Liver (tissue), 9 donors: ENCODE measurements around the gene PTPA. TPM values are rescaled to one million over a fixed set of nuclear protein-coding genes. Genes with fewer than 3 reads are reported as not detected.

Experiments
- DNase-seq: peaks from one replicate; pipeline ENCODE4 v3.0.0-alpha.2; 2017; ENCODE audit warnings: low spot score
- H3K27ac ChIP-seq, 2 donors: one replicate each; pipeline ENCODE4 v1.7.0; 2013; ENCODE audit warnings: inconsistent platforms in 2 of 2, low read length in 2 of 2, control low read depth in 1 of 2, low read depth in 1 of 2, mild to moderate bottlenecking in 1 of 2
- H3K27me3 ChIP-seq, 4 donors: one replicate each; pipeline versions ENCODE4 v1.6.1 to v1.7.0; 2013; ENCODE audit warnings: low read length in 3 of 4, inconsistent platforms in 1 of 4, mild to moderate bottlenecking in 1 of 4, moderate library complexity in 1 of 4; ENCODE audit not compliant: control insufficient read depth in 4 of 4, insufficient read depth in 4 of 4
- H3K36me3 ChIP-seq, 4 donors: one replicate each; pipeline versions ENCODE4 v1.6.1 to v1.7.0; 2013; ENCODE audit warnings: low read length in 3 of 4, mild to moderate bottlenecking in 3 of 4, low read depth in 1 of 4, moderate library complexity in 1 of 4; ENCODE audit not compliant: control insufficient read depth in 4 of 4, insufficient read depth in 3 of 4
- H3K4me1 ChIP-seq, 4 donors: one replicate each; pipeline versions ENCODE4 v1.6.1 to v1.7.0; 2013; ENCODE audit warnings: low read length in 3 of 4, mild to moderate bottlenecking in 3 of 4, moderate library complexity in 1 of 4; ENCODE audit not compliant: control insufficient read depth in 4 of 4, insufficient read depth in 4 of 4
- H3K4me3 ChIP-seq, 3 donors: one replicate each; pipeline versions ENCODE4 v1.6.1 to v1.7.0; 2013; ENCODE audit warnings: low read length in 3 of 3, control low read depth in 1 of 3, low read depth in 1 of 3, mild to moderate bottlenecking in 1 of 3
- H3K9ac ChIP-seq, 2 donors: one replicate each; pipeline ENCODE4 v1.7.0; 2013; ENCODE audit warnings: low read length in 2 of 2, mild to moderate bottlenecking in 2 of 2, moderate library complexity in 2 of 2, control low read depth in 1 of 2, low read depth in 1 of 2
- H3K9me3 ChIP-seq, 4 donors: one replicate each; pipeline versions ENCODE4 v1.6.1 to v1.7.0; 2013; ENCODE audit warnings: low read length in 3 of 4; ENCODE audit not compliant: control insufficient read depth in 4 of 4
- EGR1 ChIP-seq, 2 donors: IDR thresholded peaks; 2 replicates each; pipeline ENCODE4 v1.6.1; 2016 to 2018; ENCODE audit warnings: antibody characterized with exemption in 2 of 2, low read depth in 2 of 2
- FOXA2 ChIP-seq: IDR thresholded peaks from 2 replicates; pipeline ENCODE4 v1.6.1; 2016; ENCODE audit warnings: antibody characterized with exemption
- GABPA ChIP-seq, 2 donors: IDR thresholded peaks in 1 of 2; conservative IDR thresholded peaks in 1 of 2; 2 replicates each; pipeline ENCODE4 v1.6.1; 2016; ENCODE audit warnings: antibody characterized with exemption in 2 of 2, mild to moderate bottlenecking in 1 of 2, moderate library complexity in 1 of 2
- HNF4A ChIP-seq, 2 donors: conservative IDR thresholded peaks; 2 replicates each; pipeline ENCODE4 v1.6.1; 2016; ENCODE audit warnings: antibody characterized with exemption in 2 of 2, mild to moderate bottlenecking in 2 of 2
- HNF4G ChIP-seq: IDR thresholded peaks from 2 replicates; pipeline ENCODE4 v1.6.1; 2016; ENCODE audit warnings: antibody characterized with exemption
- JUND ChIP-seq, 2 donors: IDR thresholded peaks; 2 replicates each; pipeline ENCODE4 v1.6.1; 2016; ENCODE audit warnings: antibody characterized with exemption in 2 of 2
- NR2F2 ChIP-seq: IDR thresholded peaks from 2 replicates; pipeline ENCODE4 v1.6.1; 2016; ENCODE audit warnings: antibody characterized with exemption
- RXRA ChIP-seq, 2 donors: IDR thresholded peaks; 2 replicates each; pipeline ENCODE4 v1.6.1; 2017 to 2018; ENCODE audit warnings: antibody characterized with exemption in 2 of 2, mild to moderate bottlenecking in 1 of 2
- SP1 ChIP-seq: IDR thresholded peaks from 2 replicates; pipeline ENCODE4 v1.6.1; 2018; ENCODE audit warnings: antibody characterized with exemption, mild to moderate bottlenecking
- TAF1 ChIP-seq: conservative IDR thresholded peaks from 2 replicates; pipeline ENCODE4 v1.6.1; 2016; ENCODE audit warnings: antibody characterized with exemption, mild to moderate bottlenecking
- YY1 ChIP-seq: IDR thresholded peaks from 2 replicates; pipeline ENCODE4 v1.6.1; 2016; ENCODE audit warnings: antibody characterized with exemption, mild to moderate bottlenecking
- WGBS: extraction: QIAGEN DNeasy Blood & Tissue Kit; methylation state at CpG from one replicate; pipeline ENCODE4 v1.1.7; 2013; 5-methylcytosine and 5-hydroxymethylcytosine counted together
- polyA plus RNA-seq, 2 donors: library from polyadenylated mRNA; stranded (reverse) in 1 of 2; unstranded in 1 of 2; fragments of 200-250 nt in 1 of 2; fragments of >200 nt in 1 of 2; fragmentation: Nextera tagmentation in 1 of 2; extraction: Ambion mirVana in 1 of 2; gene quantifications; one replicate each; pipeline versions ENCODE4 v1.2.1 to v1.2.3, GENCODE V29; 2013 to 2015
- total RNA-seq, 2 donors: library from RNA; depleted of rRNA; stranded (reverse); fragments of >200 nt; gene quantifications; one replicate each; pipeline ENCODE4 v1.2.3, GENCODE V29; 2014
- TF ChIP-seq, protein P1 (sequence below): fragments of 150-350 bp; IDR thresholded peaks from 2 replicates; pipeline ENCODE4 v1.5.1; 2017; ENCODE audit warnings: improper control_type of control experiment, low read depth, low read length; ENCODE audit not compliant: missing input control
- TF ChIP-seq, protein P2 (sequence below): IDR thresholded peaks from 2 replicates; pipeline ENCODE4 v1.6.1; 2016; ENCODE audit warnings: antibody characterized with exemption, mild to moderate bottlenecking
- TF ChIP-seq, protein P3 (sequence below): IDR thresholded peaks from 2 replicates; pipeline ENCODE4 v1.6.1; 2016; ENCODE audit warnings: antibody characterized with exemption
- TF ChIP-seq, protein P4 (sequence below): IDR thresholded peaks from 2 replicates; pipeline ENCODE4 v1.6.1; 2016; ENCODE audit warnings: antibody characterized with exemption
- donor health status: healthy.
- donor health status: healthy.
- donor health status: healthy.
- donor health status: healthy.
- donor health status: healthy.

The PTPA gene
- total RNA-seq (10 to 100 TPM; 27.6 to 42.6 TPM), polyA plus RNA-seq (10 to 100 TPM; 34.1 to 66.0 TPM)

DNA sequence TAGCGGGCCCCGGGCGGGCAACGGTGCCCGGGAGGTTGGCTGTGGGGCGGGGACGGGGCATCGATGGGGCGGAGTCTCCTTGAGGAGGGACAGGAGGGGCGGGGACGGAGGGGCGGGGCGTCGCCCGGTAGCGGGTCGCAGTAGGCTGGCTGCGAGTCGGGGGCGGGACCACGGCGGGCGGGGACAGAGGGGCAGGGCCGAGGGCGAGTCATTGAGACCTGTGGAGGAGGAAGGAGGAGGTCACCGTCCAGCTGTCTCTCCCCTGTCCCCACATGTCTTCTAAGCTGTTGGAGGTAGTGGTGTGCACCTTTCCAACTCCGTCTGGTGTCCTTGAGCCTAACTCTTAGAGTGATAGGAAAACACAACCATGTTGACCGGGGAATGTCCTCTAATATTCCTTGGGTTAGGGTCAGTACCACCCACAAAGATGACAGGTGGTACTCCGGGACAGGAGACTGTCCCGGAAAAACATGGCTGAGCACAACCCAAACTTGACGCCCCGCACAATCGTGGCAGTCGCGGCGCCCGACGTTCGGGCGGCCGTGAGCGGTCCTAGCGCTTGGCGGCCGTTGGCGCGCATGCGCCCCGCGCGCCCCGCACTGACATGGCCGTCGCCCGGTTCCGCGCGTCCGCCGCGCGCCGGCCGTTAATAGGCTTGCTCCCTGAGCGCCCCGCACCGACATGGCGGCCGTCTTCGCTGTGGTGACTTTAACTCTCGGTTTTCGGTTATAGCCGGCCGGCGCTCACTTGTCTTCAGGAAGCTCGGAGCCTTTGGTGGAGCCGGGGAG is at the start of gene PTPA, which contains the start of gene CRAT:
PTPA (plus strand) TSS at position 676 of the 788 bp plus-strand sequence. CDS start 186 bp downstream, outside the sequence.
CRAT (minus strand) TSS at position 54 of the 788 bp plus-strand sequence. CDS start 284 bp downstream, outside the sequence.
- Histone ChIP-seq H3K9me3 (no peaks in the 10 kb centered on the region), H3K27me3 (no peaks in the 10 kb centered on the region), H3K36me3 (peaks cover 0 to 13% (median 8%) of the 10 kb centered on the region in 4 donors), H3K9ac (peak within 1 kb of the TSS; percentile 82 to 99), H3K27ac (peak within 1 kb of the TSS; percentile 97 to 100), H3K4me3 (peak within 1 kb of the TSS; percentile 87 to 96 (median 91)), H3K4me1 (peaks cover 4 to 41% (median 32%) of the 10 kb centered on the region in 4 donors)
- WGBS: under 1% methylated on average over 77 of the region's 77 CpGs
- peak; percentile 99 for DNase-seq
- TF ChIP-seq GABPA (IDR thresholded peaks at IDR 0.05 in 1 of 2, conservative IDR thresholded peaks at IDR 0.05 in 1 of 2) (no peak), EGR1 (IDR thresholded peaks at IDR 0.05; ENCODE audit: low read depth in 2 of 2) (no peak), NR2F2 (no peak), JUND (IDR thresholded peaks at IDR 0.05) (no peak), YY1 (peak; percentile 98), HNF4G (no peak), TAF1 (peak; percentile 95), RXRA (IDR thresholded peaks at IDR 0.05) (peak in 1 of 2 donors; percentile 13)
- TF ChIP-seq, protein P1, sequence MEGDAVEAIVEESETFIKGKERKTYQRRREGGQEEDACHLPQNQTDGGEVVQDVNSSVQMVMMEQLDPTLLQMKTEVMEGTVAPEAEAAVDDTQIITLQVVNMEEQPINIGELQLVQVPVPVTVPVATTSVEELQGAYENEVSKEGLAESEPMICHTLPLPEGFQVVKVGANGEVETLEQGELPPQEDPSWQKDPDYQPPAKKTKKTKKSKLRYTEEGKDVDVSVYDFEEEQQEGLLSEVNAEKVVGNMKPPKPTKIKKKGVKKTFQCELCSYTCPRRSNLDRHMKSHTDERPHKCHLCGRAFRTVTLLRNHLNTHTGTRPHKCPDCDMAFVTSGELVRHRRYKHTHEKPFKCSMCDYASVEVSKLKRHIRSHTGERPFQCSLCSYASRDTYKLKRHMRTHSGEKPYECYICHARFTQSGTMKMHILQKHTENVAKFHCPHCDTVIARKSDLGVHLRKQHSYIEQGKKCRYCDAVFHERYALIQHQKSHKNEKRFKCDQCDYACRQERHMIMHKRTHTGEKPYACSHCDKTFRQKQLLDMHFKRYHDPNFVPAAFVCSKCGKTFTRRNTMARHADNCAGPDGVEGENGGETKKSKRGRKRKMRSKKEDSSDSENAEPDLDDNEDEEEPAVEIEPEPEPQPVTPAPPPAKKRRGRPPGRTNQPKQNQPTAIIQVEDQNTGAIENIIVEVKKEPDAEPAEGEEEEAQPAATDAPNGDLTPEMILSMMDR: no peak
- TF ChIP-seq, protein P2, sequence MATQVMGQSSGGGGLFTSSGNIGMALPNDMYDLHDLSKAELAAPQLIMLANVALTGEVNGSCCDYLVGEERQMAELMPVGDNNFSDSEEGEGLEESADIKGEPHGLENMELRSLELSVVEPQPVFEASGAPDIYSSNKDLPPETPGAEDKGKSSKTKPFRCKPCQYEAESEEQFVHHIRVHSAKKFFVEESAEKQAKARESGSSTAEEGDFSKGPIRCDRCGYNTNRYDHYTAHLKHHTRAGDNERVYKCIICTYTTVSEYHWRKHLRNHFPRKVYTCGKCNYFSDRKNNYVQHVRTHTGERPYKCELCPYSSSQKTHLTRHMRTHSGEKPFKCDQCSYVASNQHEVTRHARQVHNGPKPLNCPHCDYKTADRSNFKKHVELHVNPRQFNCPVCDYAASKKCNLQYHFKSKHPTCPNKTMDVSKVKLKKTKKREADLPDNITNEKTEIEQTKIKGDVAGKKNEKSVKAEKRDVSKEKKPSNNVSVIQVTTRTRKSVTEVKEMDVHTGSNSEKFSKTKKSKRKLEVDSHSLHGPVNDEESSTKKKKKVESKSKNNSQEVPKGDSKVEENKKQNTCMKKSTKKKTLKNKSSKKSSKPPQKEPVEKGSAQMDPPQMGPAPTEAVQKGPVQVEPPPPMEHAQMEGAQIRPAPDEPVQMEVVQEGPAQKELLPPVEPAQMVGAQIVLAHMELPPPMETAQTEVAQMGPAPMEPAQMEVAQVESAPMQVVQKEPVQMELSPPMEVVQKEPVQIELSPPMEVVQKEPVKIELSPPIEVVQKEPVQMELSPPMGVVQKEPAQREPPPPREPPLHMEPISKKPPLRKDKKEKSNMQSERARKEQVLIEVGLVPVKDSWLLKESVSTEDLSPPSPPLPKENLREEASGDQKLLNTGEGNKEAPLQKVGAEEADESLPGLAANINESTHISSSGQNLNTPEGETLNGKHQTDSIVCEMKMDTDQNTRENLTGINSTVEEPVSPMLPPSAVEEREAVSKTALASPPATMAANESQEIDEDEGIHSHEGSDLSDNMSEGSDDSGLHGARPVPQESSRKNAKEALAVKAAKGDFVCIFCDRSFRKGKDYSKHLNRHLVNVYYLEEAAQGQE: peak; percentile 79
- TF ChIP-seq, protein P3, sequence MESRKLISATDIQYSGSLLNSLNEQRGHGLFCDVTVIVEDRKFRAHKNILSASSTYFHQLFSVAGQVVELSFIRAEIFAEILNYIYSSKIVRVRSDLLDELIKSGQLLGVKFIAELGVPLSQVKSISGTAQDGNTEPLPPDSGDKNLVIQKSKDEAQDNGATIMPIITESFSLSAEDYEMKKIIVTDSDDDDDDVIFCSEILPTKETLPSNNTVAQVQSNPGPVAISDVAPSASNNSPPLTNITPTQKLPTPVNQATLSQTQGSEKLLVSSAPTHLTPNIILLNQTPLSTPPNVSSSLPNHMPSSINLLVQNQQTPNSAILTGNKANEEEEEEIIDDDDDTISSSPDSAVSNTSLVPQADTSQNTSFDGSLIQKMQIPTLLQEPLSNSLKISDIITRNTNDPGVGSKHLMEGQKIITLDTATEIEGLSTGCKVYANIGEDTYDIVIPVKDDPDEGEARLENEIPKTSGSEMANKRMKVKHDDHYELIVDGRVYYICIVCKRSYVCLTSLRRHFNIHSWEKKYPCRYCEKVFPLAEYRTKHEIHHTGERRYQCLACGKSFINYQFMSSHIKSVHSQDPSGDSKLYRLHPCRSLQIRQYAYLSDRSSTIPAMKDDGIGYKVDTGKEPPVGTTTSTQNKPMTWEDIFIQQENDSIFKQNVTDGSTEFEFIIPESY: no peak

DNA sequence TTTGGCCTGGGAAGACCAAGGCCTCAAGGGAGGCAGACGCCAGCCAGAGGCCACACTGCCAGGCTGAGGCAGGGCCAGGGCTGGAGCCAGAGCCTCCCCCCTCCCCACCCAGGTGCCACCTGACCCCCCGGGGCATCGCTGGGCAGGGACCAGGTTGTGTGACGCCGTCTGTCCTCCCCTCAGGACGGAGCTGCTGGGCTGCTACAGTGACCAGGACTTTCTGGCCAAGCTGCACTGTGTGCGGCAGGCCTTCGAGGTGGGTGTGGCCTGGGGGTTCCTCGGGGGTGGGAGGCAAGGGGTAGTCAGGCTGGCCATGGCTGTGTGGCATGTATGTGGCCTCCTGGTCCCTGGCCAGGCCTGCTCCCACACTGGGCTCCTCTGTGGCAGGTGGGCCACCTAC is 48.2 kb upstream of the PTPA start:
- no peaks in the 10 kb centered on the region for H3K27me3 ChIP-seq
- H3K4me1 ChIP-seq: peaks cover 4 to 19% (median 11%) of the 10 kb centered on the region in 4 donors
- peak overlapping the region in 1 of 2 donors; percentile 34 for H3K27ac ChIP-seq
- peaks cover 0 to 20% (median 5%) of the 10 kb centered on the region in 4 donors for H3K36me3 ChIP-seq
- no peak overlapping the region for H3K4me3 ChIP-seq
- H3K9me3 ChIP-seq: no peaks in the 10 kb centered on the region
- WGBS: 93% methylated on average over 9 of the region's 9 CpGs
- no peak for DNase-seq
- no peak overlapping the region for H3K9ac ChIP-seq
- no peak for TF ChIP-seq HNF4G
- no peak for TF ChIP-seq TAF1
- no peak for TF ChIP-seq YY1
- TF ChIP-seq, protein P2: no peak
- no peak for TF ChIP-seq FOXA2
- TF ChIP-seq JUND (IDR thresholded peaks at IDR 0.05): no peak
- TF ChIP-seq NR2F2: no peak
- TF ChIP-seq EGR1 (IDR thresholded peaks at IDR 0.05; ENCODE audit: low read depth in 2 of 2): no peak
- TF ChIP-seq HNF4A (conservative IDR thresholded peaks at IDR 0.05): no peak
- TF ChIP-seq, protein P4, sequence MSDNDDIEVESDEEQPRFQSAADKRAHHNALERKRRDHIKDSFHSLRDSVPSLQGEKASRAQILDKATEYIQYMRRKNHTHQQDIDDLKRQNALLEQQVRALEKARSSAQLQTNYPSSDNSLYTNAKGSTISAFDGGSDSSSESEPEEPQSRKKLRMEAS: no peak
- TF ChIP-seq, protein P1: no peak
- no peak for TF ChIP-seq SP1
- TF ChIP-seq GABPA (IDR thresholded peaks at IDR 0.05 in 1 of 2, conservative IDR thresholded peaks at IDR 0.05 in 1 of 2): no peak
